GM04504 (cell line): ENCODE results near the gene KIF2C.
"Not testable (repeated sequence)": the region's sequence is repeated elsewhere in the genome, so short reads cannot be mapped to it uniquely, and the experiment has no call there.

Experiments
- DNase-seq: peaks from one replicate; pipeline ENCODE4 v3.0.0-alpha.2; 2012; ENCODE audit warnings: low read depth

Gene KIF2C

GRCh38 chr1:44812822-44813543, 73.3 kb downstream of the KIF2C start:
- no peak for DNase-seq

DNA sequence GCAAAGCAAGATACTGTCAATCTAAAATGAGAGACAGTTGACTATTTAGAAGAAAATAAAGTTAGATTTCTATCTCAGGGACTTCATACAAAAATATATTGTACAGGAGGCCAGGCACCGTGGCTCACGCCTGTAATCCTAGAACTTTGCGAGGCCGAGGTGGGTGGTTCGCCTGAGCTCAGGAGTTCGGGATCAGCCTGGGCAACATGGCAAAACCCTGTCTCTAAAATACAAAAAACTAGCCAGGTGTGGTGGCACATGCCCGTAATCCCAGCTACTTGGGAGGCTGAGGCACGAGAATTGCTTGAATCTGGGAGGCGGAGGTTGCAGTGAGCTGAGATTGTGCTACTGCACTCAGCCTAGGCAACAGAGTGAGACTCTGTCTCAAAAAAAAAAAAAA, 76.3 kb downstream of the KIF2C start:
- not testable (repeated sequence) for DNase-seq

- DNase-seq: no peak
Measured at GRCh38 chr1:44817307-44817706, 77.7 kb downstream of the KIF2C start.
